DMS153 treated with DMSO at 0.1 percent for 48 hours (cell line): ENCODE data around the gene OR2M5.

Source experiments
- DNase-seq: peaks from one replicate; lab custom pipeline; 2025; ENCODE audit not compliant: unreplicated experiment; lab: John Stamatoyannopoulos, UW

OR2M5 gene, protein sequence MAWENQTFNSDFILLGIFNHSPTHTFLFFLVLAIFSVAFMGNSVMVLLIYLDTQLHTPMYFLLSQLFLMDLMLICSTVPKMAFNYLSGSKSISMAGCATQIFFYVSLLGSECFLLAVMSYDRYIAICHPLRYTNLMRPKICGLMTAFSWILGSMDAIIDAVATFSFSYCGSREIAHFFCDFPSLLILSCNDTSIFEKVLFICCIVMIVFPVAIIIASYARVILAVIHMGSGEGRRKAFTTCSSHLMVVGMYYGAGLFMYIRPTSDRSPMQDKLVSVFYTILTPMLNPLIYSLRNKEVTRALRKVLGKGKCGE

GRCh38 chr1:248144513-248145198, at the start of gene OR2M5:
Gene OR2M5 (plus strand): TSS chr1:248145148. CDS start chr1:248145148, 0 bp downstream.
- DNase-seq: no peak

- DNase-seq: no peak
Measured at GRCh38 chr1:248098529-248098928, 46.4 kb upstream of the OR2M5 start.

DNA sequence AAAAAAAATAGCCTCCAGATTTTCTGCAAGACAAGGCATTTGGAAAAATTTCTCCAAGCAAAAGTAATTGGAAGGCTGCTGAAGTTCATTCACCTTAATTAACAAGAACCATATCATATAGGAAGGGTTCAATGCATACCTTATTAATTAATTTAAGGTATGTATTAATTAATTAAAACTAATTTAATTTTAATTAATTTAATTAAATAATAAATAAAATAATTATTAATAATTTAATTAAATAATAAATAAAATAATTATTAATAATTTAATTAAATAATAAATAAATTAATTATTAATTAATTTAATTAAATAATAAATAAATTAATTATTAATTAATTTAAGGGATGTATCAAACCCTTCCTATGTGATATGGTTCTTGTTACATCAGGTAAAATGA, 42.1 kb upstream of the OR2M5 start:
- no peak for DNase-seq

- DNase-seq: no peak
Measured at GRCh38 chr1:248111157-248111556, 33.8 kb upstream of the OR2M5 start.

GRCh38 chr1:248114890-248115289, 30.1 kb upstream of the OR2M5 start:
- DNase-seq: no peak

DNA sequence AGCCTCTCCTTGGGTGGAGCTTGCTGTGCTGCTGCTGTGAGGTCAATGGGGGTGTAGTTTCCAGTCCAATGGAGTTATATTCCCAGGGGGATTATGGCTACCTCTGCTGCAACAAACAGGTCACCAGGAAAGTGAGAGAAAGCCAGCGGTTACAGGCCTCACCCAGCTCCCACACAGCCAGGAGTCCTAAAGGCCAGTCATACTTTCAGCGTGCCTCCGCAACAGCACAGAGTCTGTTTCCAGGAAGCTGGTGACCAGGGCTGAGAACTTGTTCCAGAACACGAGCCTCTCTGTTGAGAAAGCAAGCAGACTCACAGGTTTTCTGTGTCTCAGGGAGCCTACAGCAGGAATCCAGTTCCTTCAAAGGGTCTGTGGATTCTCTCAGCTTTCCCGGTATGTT, 17.3 kb upstream of the OR2M5 start:
- no peak for DNase-seq

DNA sequence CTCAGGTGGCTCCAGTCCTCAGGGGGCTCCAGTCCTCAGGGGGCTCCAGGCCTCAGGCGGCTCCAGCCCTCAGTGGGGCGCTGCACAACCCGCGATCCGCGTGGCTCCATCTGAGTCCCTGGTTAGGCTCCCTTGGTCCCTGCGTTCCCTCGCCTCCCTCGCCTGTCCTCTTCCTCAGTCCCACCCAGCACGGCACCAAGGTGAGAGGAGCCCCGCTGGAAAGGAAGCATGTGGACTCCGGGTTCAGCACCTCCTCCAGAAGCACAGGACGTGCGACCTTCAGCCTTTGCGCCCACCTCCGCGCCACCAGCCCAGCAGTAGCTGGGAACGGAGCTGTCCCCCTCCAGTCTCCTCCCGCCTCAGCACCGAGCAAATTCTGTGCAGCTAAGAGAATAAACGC, 8.1 kb upstream of the OR2M5 start:
- no peak for DNase-seq

- no peak for DNase-seq
Measured at GRCh38 chr1:248140846-248141245, 4.1 kb upstream of the OR2M5 start.

- DNase-seq: no peak
Measured at GRCh38 chr1:248143311-248143710, 1.6 kb upstream of the OR2M5 start.

- DNase-seq: no peak
Measured at GRCh38 chr1:248152056-248152827, 7.3 kb downstream of the OR2M5 start.

DNA sequence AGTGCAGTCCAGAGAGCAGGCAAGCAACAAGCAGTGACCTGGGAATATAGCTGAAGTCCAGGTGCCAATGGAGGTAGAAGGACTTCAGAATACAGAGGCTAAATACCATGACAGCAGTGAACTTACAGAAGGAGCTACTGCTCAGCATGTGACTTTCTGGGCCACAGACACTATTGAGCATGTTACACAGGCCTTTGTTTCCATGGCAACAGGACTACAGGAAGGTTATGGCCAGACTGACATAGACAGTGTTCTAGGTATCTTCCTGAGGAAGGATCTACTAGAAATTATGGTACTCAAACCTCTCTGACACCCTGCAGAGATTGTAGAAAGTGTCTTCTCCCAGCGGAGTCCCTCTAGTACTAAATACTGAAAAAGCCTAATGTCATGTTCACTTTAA, 11.0 kb downstream of the OR2M5 start:
- DNase-seq: no peak

- no peak for DNase-seq
Measured at GRCh38 chr1:248158758-248159157, 13.8 kb downstream of the OR2M5 start.

DNA sequence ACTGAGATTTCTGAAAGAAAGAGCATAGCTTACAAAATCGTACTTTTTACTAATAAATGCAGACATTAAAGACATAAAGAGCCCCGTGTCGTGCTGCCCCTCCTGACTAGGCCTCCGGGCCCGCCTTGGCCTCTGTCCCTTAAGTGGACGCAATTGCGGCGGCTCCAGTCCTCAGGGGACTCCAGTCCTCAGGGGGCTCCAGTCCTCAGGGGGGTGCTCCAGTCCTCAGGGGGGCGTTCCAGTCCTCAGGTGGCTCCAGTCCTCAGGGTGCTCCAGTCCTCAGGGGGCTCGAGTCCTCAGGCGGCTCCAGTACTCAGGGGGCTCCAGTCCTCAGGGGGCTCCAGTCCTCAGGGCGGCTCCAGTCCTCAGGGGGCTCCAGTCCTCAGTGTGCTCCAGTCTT, 19.1 kb downstream of the OR2M5 start:
- DNase-seq: no peak

DNA sequence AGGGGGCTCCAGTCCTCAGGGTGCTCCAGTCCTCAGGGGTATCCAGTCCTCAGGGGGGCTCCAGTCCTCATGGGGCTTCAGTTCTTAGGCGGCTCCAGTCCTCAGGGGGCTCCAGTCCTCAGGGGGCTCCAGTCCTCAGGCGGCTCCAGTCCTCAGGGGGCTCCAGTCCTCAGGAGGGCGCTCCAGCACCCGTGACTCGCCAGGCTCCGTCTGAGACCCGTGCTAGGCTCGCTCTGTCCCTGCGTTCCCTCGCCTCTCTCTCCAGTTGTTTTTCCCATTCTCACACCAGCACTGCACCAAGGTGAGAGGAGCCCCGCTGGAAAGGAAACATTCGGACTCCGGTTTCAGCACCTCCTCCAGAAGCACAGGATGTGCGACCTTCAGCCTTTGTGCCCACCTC, 20.2 kb downstream of the OR2M5 start:
- DNase-seq: no peak

DNA sequence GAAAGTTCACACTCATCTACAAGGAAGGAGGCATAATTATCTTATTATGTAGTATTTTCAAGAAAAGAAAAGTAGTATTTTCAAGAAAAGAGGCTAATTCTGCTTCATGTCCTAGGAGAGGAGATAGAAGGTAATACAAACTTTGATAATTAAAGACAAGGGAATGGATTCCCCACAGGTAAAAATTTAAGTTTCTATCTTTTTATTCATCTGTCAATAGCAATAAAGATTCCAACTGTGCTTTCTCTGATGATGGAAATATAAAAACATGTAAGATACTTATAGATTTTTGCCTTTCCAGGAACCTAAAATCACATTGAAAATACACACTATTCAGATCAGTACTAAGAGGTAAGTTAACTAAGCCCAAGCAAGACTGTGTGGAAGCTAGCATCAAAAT, 29.6 kb downstream of the OR2M5 start, which contains the start of gene OR2M2:
Gene OR2M2 (plus strand): TSS at position 301 of the 400 bp plus-strand sequence. CDS start 5,165 bp downstream, outside the sequence.
- no peak for DNase-seq

DNA sequence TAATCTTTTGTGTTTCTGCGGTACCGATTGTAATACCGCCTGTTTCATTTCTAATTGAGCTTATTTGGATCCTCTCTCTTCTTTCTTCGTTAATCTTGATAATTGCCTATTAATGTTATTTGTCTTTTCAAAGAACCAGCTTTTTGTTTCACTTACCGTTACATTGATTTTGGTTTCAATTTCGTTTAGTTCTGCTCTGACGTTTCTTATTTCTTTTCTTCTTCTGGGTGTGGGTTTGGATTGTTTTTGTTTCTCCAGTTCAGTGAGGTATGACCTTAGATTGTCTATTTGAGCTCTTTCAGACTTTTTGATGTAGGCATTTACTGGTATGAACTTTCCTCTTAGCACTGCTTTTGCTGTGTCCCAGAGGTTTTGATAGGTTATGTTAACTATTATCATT, 39.0 kb downstream of the OR2M5 start:
- DNase-seq: no peak

- no peak for DNase-seq
Measured at GRCh38 chr1:248187363-248187762, 42.4 kb downstream of the OR2M5 start.

- no peak for DNase-seq
Measured at GRCh38 chr1:248189026-248189425, 44.1 kb downstream of the OR2M5 start.

GRCh38 chr1:248194117-248194516, 49.2 kb downstream of the OR2M5 start:
- DNase-seq: no peak
